HCT116 (cell line): Measurements from ENCODE around the gene PGAP3. TPM values are rescaled to one million over a fixed set of nuclear protein-coding genes. Genes with fewer than 3 reads are reported as not detected.
A peak's percentile ranks its signal among the peaks of the same experiment; 100 is the strongest.

Source experiments
- ATAC-seq: fragments of 200-7000 bp; cut with Tn5 transposase; 2 replicates; pipeline ENCODE4 v1.9.1; 2020; ENCODE audit warnings: mild to moderate bottlenecking, moderate library complexity
- BruUV-seq: library from RNA; stranded (reverse); fragments of 400-500 nt; replicated peaks from 2 replicates; lab custom pipeline; 2021; lab: Mats Ljungman, UMichigan
- CTCF ChIA-PET: fragments of 300-600 bp; sonication (Branson Sonifier 250); formaldehyde crosslinking; loops from one replicate; lab custom pipeline; 2021; ENCODE audit warnings: antibody characterized with exemption; lab: Charles Lee
- POLR2A ChIA-PET: fragments of 300-600, 350-600 bp; sonication (Branson Sonifier 250); formaldehyde crosslinking; loops from one replicate; lab custom pipeline; 2021; ENCODE audit warnings: antibody characterized with exemption; lab: Charles Lee
- RAD21 ChIA-PET, 2 experiments: fragments of 300-600 bp; sonication (Branson Sonifier 250); formaldehyde crosslinking; loops; one replicate each; lab custom pipeline; 2023; ENCODE audit warnings: low total read pairs in 2 of 2; ENCODE audit not compliant: uncharacterized antibody in 2 of 2, unreplicated experiment in 2 of 2, low non-redundant PET in 1 of 2; lab: Charles Lee
- DNase-seq: peaks from one replicate; pipeline ENCODE4 v3.0.0-alpha.2; 2010; ENCODE audit warnings: low read depth, low spot score
- H2AFZ ChIP-seq: fragments of 200-600 bp; shearing (Covaris generic), sonication (generic); 2 replicates; pipeline ENCODE4 v1.6.1; 2017; ENCODE audit warnings: low read depth, mixed run types, mixed read lengths, antibody characterized with exemption, low read length; ENCODE audit not compliant: poor library complexity, severe bottlenecking
- H3K27ac ChIP-seq: 2 replicates; pipeline ENCODE4 v1.5.1; 2012; ENCODE audit warnings: low read depth, low read length
- H3K27me3 ChIP-seq: fragments of 200-600 bp; sonication (generic); 2 replicates; pipeline ENCODE4 v1.6.1; 2016; ENCODE audit warnings: mixed run types, low read length, mixed read lengths; ENCODE audit not compliant: insufficient read depth
- H3K36me3 ChIP-seq, 2 experiments: fragments of 200-500 bp in 1 of 2; fragments of 200-600 bp in 1 of 2; sonication (Bioruptor generic) in 1 of 2; sonication (generic) in 1 of 2; 2 replicates each; pipeline versions ENCODE4 v1.5.1 to v1.6.1; 2014 to 2016; ENCODE audit warnings: low read length in 2 of 2, inconsistent platforms in 1 of 2, mixed read lengths in 1 of 2, mixed run types in 1 of 2; ENCODE audit not compliant: insufficient read depth in 2 of 2, control insufficient read depth in 1 of 2
- H3K4me1 ChIP-seq, 2 experiments: fragments of 200-600 bp in 1 of 2; sonication (generic) in 1 of 2; 2 replicates each; pipeline versions ENCODE4 v1.5.1 to v1.6.1; 2012 to 2017; ENCODE audit warnings: low read length in 2 of 2, inconsistent platforms in 1 of 2, mild to moderate bottlenecking in 1 of 2, mixed read lengths in 1 of 2, mixed run types in 1 of 2, moderate library complexity in 1 of 2; ENCODE audit not compliant: insufficient read depth in 2 of 2, control insufficient read depth in 1 of 2
- H3K4me2 ChIP-seq: fragments of 200-600 bp; sonication (generic); 2 replicates; pipeline ENCODE4 v1.6.1; 2017; ENCODE audit warnings: mixed run types, low read length, mixed read lengths
- H3K4me3 ChIP-seq, 2 experiments: fragments of 200-600 bp in 1 of 2; sonication (generic) in 1 of 2; replicated peaks in 1 of 2; 2 replicates each; pipeline ENCODE4 v1.5.1; 2011 to 2016; ENCODE audit warnings: low read length in 2 of 2, control low read depth in 1 of 2, low read depth in 1 of 2, mild to moderate bottlenecking in 1 of 2, mixed read lengths in 1 of 2, mixed run types in 1 of 2
- H3K79me2 ChIP-seq: fragments of 200-600 bp; sonication (generic); 2 replicates; pipeline ENCODE4 v1.6.1; 2017; ENCODE audit warnings: mild to moderate bottlenecking, mixed run types, low read length, moderate library complexity, mixed read lengths; ENCODE audit not compliant: insufficient read depth
- H3K9ac ChIP-seq: fragments of 200-600 bp; sonication (generic); 2 replicates; pipeline ENCODE4 v1.6.1; 2016; ENCODE audit warnings: low read length, mixed read lengths
- H3K9me2 ChIP-seq: fragments of 200-600 bp; sonication (generic), shearing (Covaris generic); 2 replicates; pipeline ENCODE4 v1.6.1; 2017; ENCODE audit warnings: mixed run types, mild to moderate bottlenecking, moderate library complexity; ENCODE audit not compliant: insufficient read depth
- H3K9me3 ChIP-seq, 2 experiments: fragments of 200-500 bp in 1 of 2; fragments of 200-600 bp in 1 of 2; sonication (Bioruptor generic) in 1 of 2; sonication (generic) in 1 of 2; 2 replicates each; pipeline ENCODE4 v1.6.1; 2014 to 2017; ENCODE audit warnings: low read length in 2 of 2, mixed read lengths in 2 of 2, inconsistent platforms in 1 of 2, low read depth in 1 of 2, mild to moderate bottlenecking in 1 of 2, mixed run types in 1 of 2, moderate library complexity in 1 of 2; ENCODE audit not compliant: control insufficient read depth in 1 of 2, insufficient read depth in 1 of 2
- H4K20me1 ChIP-seq: fragments of 200-600 bp; sonication (generic), shearing (Covaris generic); 2 replicates; pipeline ENCODE4 v1.6.1; 2017; ENCODE audit warnings: mixed run types, mild to moderate bottlenecking, moderate library complexity; ENCODE audit not compliant: insufficient read depth
- CBX3 ChIP-seq: IDR thresholded peaks from 2 replicates; pipeline ENCODE4 v1.6.1; 2012; ENCODE audit warnings: low read depth
- CEBPB ChIP-seq: IDR thresholded peaks from 2 replicates; pipeline ENCODE4 v1.6.1; 2012; ENCODE audit warnings: low read depth
- EGR1 ChIP-seq: IDR thresholded peaks from 2 replicates; pipeline ENCODE4 v1.6.1; 2012; ENCODE audit warnings: low read depth
- ELF1 ChIP-seq: IDR thresholded peaks from 2 replicates; pipeline ENCODE4 v1.6.1; 2012; ENCODE audit warnings: low read depth, borderline replicate concordance
- EZH2 ChIP-seq: fragments of 200-600 bp; sonication (generic); IDR thresholded peaks from 2 replicates; pipeline ENCODE4 v1.6.1; 2017; ENCODE audit warnings: antibody characterized with exemption, mixed run types
- EZH2phosphoT487 ChIP-seq: fragments of 200-600 bp; IDR thresholded peaks from 2 replicates; pipeline ENCODE4 v1.6.1; 2018; ENCODE audit warnings: antibody characterized with exemption, borderline replicate concordance
- FOSL1 ChIP-seq: IDR thresholded peaks from 2 replicates; pipeline ENCODE4 v1.6.1; 2012; ENCODE audit warnings: low read depth
- POLR2A ChIP-seq: IDR thresholded peaks from 2 replicates; pipeline ENCODE4 v1.7.0; 2011; ENCODE audit warnings: borderline replicate concordance; ENCODE audit not compliant: insufficient read depth, insufficient read length; ENCODE audit errors: extremely low read depth
- RAD21 ChIP-seq: IDR thresholded peaks from 2 replicates; pipeline ENCODE4 v1.6.1; 2012; ENCODE audit warnings: low read depth, mild to moderate bottlenecking
- SP1 ChIP-seq: IDR thresholded peaks from 2 replicates; pipeline ENCODE4 v1.6.1; 2012; ENCODE audit warnings: low read depth
- YY1 ChIP-seq: IDR thresholded peaks from 2 replicates; pipeline ENCODE4 v1.6.1; 2011; ENCODE audit warnings: low read length, low read depth, moderate library complexity, mild to moderate bottlenecking; ENCODE audit not compliant: insufficient replicate concordance; ENCODE audit errors: extremely low read depth
- ZFX ChIP-seq: fragments of 450-650 bp; IDR thresholded peaks from 2 replicates; pipeline ENCODE4 v1.6.1; 2017
- ZNF274 ChIP-seq: fragments of 200-500 bp; sonication (Bioruptor generic); IDR thresholded peaks from 2 replicates; pipeline ENCODE4 v1.6.1; 2014; ENCODE audit warnings: mild to moderate bottlenecking, low read depth, low read length, inconsistent platforms
- intact Hi-C: fragments of 100-400 bp; cut with micrococcal nuclease; formaldehyde crosslinking; loops from 2 replicates; pipeline ENCODE4 v1.10.0; 2022
- total RNA-seq: library from RNA; stranded (reverse); gene quantifications from one replicate; pipeline ENCODE4 v1.2.1, GENCODE V29; 2021; ENCODE audit not compliant: unreplicated experiment
- TF ChIP-seq, protein P1 (sequence below): IDR thresholded peaks from 2 replicates; pipeline ENCODE4 v1.6.1; 2012
- TF ChIP-seq, protein P2 (sequence below), 3 experiments: fragments of 200-600 bp in 1 of 3; sonication (generic) in 1 of 3; IDR thresholded peaks in 2 of 3; conservative IDR thresholded peaks in 1 of 3; 2 replicates each; pipeline ENCODE4 v1.5.1; 2012 to 2017; ENCODE audit warnings: low read depth in 2 of 3, low read length in 2 of 3, antibody characterized with exemption in 1 of 3, borderline replicate concordance in 1 of 3, control low read depth in 1 of 3, mild to moderate bottlenecking in 1 of 3, mixed read lengths in 1 of 3, mixed run types in 1 of 3, moderate library complexity in 1 of 3; ENCODE audit not compliant: insufficient read depth in 1 of 3
- TF ChIP-seq, protein P3 (sequence below): IDR thresholded peaks from 2 replicates; pipeline ENCODE4 v1.6.1; 2011; ENCODE audit warnings: mild to moderate bottlenecking, low read length, moderate library complexity; ENCODE audit not compliant: insufficient replicate concordance; ENCODE audit errors: extremely low read depth
- TF ChIP-seq, protein P4 (sequence below): IDR thresholded peaks from 2 replicates; pipeline ENCODE4 v1.6.1; 2012; ENCODE audit warnings: low read depth

Gene PGAP3
- total RNA-seq, 1 experiment from 2014 or later = 15.2 TPM

- no peaks in the 10 kb centered on the region for H3K9me3 ChIP-seq
- intact Hi-C loops = loop anchor here (10.0 kb wide), 1 partner anchor 224 kb away; no protein-coding TSS in a partner anchor
- ChIA-PET POLR2A (interaction anchor here (0.6 to 2.5 kb wide), 4 partner anchors 30 to 152 kb away, joined by 3 to 6 read pairs (median 5); partner anchors contain the start of genes ERBB2 and PGAP3), CTCF (interaction anchor here (0.6 to 3.3 kb wide), 21 partner anchors 9 to 335 kb away, joined by 3 to 27 read pairs (median 4); partner anchors contain the start of genes ERBB2 and PGAP3), RAD21 (interaction anchor here in 1 of 2 experiments (1.6 kb wide), 1 partner anchor 42 kb away, joined by 3 read pairs; the partner anchor contains the start of gene PGAP3)
- H3K27ac ChIP-seq = peak within 1 kb of the TSS; percentile 77
- ATAC-seq (peak; percentile 89), DNase-seq (peak; percentile 64)
- no peaks in the 10 kb centered on the region for H3K9me2 ChIP-seq
- H3K36me3 ChIP-seq = peaks cover 3 to 17% of the 10 kb centered on the region in 2 experiments; a peak in 2 of 4 replicates
- H3K9ac ChIP-seq = peak within 1 kb of the TSS; percentile 82
- BruUV-seq = TSS peak; percentile 80
- H2AFZ ChIP-seq = peak within 1 kb of the TSS; percentile 31
- peak within 1 kb of the TSS; percentile 69 to 73 for H3K4me3 ChIP-seq
- peak within 1 kb of the TSS; percentile 78 for H3K4me2 ChIP-seq
- H4K20me1 ChIP-seq = no peaks in the 10 kb centered on the region
- H3K79me2 ChIP-seq = peaks cover 10% of the 10 kb centered on the region; the same call in 1 of the 2 replicates
- peaks cover 3 to 24% of the 10 kb centered on the region in 2 experiments; a peak in 3 of 4 replicates for H3K4me1 ChIP-seq
- H3K27me3 ChIP-seq = no peaks in the 10 kb centered on the region
- TF ChIP-seq FOSL1 (no peak), YY1 (peak; percentile 65), EGR1 (no peak), RAD21 (peak; percentile 75), POLR2A (peak; percentile 55), CEBPB (no peak), ZFX (0 out of 2 replicates have a peak, but pooled peaks have one; percentile 24), SP1 (peak; percentile 59), EZH2 (no peak), CBX3 (no peak; the same call in 1 of the 2 replicates), EZH2phosphoT487 (no peak), ZNF274 (no peak), ELF1 (peak; percentile 98; the same call in 1 of the 2 replicates)
- TF ChIP-seq, protein P1, sequence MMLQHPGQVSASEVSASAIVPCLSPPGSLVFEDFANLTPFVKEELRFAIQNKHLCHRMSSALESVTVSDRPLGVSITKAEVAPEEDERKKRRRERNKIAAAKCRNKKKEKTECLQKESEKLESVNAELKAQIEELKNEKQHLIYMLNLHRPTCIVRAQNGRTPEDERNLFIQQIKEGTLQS = no peak
- TF ChIP-seq, protein P2, sequence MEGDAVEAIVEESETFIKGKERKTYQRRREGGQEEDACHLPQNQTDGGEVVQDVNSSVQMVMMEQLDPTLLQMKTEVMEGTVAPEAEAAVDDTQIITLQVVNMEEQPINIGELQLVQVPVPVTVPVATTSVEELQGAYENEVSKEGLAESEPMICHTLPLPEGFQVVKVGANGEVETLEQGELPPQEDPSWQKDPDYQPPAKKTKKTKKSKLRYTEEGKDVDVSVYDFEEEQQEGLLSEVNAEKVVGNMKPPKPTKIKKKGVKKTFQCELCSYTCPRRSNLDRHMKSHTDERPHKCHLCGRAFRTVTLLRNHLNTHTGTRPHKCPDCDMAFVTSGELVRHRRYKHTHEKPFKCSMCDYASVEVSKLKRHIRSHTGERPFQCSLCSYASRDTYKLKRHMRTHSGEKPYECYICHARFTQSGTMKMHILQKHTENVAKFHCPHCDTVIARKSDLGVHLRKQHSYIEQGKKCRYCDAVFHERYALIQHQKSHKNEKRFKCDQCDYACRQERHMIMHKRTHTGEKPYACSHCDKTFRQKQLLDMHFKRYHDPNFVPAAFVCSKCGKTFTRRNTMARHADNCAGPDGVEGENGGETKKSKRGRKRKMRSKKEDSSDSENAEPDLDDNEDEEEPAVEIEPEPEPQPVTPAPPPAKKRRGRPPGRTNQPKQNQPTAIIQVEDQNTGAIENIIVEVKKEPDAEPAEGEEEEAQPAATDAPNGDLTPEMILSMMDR (IDR thresholded peaks at IDR 0.05 in 2 of 3, conservative IDR thresholded peaks at IDR 0.05 in 1 of 3; ENCODE audit: borderline replicate concordance in 1 of 3, insufficient read depth in 1 of 3, low read depth in 2 of 3, low read length in 2 of 3) = peak; percentile 71 to 87 (median 82)
- TF ChIP-seq, protein P3, sequence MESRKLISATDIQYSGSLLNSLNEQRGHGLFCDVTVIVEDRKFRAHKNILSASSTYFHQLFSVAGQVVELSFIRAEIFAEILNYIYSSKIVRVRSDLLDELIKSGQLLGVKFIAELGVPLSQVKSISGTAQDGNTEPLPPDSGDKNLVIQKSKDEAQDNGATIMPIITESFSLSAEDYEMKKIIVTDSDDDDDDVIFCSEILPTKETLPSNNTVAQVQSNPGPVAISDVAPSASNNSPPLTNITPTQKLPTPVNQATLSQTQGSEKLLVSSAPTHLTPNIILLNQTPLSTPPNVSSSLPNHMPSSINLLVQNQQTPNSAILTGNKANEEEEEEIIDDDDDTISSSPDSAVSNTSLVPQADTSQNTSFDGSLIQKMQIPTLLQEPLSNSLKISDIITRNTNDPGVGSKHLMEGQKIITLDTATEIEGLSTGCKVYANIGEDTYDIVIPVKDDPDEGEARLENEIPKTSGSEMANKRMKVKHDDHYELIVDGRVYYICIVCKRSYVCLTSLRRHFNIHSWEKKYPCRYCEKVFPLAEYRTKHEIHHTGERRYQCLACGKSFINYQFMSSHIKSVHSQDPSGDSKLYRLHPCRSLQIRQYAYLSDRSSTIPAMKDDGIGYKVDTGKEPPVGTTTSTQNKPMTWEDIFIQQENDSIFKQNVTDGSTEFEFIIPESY = no peak
- TF ChIP-seq, protein P4, sequence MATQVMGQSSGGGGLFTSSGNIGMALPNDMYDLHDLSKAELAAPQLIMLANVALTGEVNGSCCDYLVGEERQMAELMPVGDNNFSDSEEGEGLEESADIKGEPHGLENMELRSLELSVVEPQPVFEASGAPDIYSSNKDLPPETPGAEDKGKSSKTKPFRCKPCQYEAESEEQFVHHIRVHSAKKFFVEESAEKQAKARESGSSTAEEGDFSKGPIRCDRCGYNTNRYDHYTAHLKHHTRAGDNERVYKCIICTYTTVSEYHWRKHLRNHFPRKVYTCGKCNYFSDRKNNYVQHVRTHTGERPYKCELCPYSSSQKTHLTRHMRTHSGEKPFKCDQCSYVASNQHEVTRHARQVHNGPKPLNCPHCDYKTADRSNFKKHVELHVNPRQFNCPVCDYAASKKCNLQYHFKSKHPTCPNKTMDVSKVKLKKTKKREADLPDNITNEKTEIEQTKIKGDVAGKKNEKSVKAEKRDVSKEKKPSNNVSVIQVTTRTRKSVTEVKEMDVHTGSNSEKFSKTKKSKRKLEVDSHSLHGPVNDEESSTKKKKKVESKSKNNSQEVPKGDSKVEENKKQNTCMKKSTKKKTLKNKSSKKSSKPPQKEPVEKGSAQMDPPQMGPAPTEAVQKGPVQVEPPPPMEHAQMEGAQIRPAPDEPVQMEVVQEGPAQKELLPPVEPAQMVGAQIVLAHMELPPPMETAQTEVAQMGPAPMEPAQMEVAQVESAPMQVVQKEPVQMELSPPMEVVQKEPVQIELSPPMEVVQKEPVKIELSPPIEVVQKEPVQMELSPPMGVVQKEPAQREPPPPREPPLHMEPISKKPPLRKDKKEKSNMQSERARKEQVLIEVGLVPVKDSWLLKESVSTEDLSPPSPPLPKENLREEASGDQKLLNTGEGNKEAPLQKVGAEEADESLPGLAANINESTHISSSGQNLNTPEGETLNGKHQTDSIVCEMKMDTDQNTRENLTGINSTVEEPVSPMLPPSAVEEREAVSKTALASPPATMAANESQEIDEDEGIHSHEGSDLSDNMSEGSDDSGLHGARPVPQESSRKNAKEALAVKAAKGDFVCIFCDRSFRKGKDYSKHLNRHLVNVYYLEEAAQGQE = no peak
Measured at GRCh38 chr17:39730095-39730921, 42.5 kb upstream of the PGAP3 start, which contains the start of gene MIEN1. TSS of gene MIEN1 (minus strand) at chr17:39730532. CDS start at chr17:39730495, 37 bp downstream.
